HG02885 (cell line): ENCODE measurements around the gene CSK.
A peak's percentile ranks its signal among the peaks of the same experiment; 100 is the strongest.
"Not testable (repeated sequence)": the region's sequence is repeated elsewhere in the genome, so short reads cannot be mapped to it uniquely, and the experiment has no call there.

Experiments
- ATAC-seq: cut with Tn5 transposase; IDR thresholded peaks from one replicate; pipeline ENCODE4 v1.9.1; 2021; ENCODE audit warnings: mild to moderate bottlenecking; ENCODE audit not compliant: unreplicated experiment, poor library complexity

CSK gene

GRCh38 chr15:74786081-74786480 is 4.2 kb downstream of the CSK start:
- not testable (repeated sequence) for ATAC-seq

DNA sequence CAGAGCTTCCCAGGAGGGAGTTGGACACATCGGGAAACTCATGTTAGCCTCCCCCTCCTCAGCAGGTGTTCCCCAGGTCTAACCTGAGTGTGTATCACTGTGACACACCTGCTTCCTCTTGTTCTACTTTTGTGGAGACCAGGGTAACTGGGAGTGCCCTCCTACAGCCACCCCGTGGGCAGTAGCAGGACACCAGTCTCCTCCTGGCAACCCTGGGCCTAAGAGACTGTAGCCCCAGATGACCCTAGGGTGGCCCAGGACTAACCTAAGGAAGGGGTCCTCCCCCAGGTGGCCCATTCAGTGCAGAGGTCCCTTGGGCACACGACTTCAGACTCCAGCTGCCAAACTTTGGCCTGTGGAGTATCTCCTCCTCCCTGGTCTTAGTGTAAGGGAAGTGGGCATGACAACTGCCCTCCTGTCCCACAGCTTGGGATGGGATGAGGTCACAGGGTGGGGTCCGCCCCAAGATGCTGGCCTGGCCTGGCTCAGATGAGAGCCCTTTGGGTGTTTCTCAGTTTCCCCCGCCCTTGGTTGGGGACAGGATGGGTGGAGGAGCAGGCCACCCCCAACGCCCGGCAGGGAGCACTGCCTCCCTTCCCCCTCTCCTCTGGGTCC is 4.8 kb downstream of the CSK start:
- no peak for ATAC-seq

DNA sequence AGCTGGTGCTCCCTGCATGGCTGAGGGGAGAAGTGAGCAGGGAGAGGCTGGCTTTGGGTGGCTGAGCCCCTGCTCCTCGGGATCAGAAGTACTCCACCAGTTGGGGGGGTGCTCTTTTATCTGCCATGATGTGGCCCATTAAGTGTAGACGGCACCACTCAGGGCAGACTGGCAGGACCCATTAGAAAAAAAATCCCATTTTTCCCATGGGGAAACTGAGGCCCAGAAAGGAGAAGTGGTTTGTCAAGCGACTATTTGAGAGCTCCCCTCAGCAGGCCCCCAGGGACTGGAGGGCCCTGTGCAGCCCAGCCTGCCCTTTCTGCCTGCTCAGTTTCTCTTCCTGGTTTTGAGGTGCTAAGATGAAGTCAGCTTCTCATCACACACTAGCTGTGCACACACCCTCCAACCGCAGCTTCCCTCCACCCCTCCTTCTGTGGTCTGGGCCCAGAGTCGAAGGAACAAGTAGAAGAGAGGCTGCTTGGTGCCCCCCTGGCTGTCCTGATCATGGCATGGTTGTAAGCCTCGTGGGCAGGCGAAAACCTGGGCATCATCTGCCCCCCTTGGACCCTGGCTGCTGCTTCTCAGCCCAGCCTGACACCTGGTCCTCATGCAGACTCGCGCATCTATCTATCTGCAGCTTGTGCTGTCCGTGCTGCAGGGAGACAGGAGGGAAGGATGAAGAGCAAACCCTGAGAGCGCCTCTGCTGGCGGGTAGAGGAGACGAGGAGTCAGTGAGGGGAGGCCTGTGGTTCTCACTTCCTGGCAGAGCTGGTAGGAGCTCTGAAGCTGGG is 5.6 kb downstream of the CSK start:
- ATAC-seq: peak; percentile 58

- ATAC-seq: no peak
Observed at GRCh38 chr15:74788042-74788682, 6.3 kb downstream of the CSK start.

DNA sequence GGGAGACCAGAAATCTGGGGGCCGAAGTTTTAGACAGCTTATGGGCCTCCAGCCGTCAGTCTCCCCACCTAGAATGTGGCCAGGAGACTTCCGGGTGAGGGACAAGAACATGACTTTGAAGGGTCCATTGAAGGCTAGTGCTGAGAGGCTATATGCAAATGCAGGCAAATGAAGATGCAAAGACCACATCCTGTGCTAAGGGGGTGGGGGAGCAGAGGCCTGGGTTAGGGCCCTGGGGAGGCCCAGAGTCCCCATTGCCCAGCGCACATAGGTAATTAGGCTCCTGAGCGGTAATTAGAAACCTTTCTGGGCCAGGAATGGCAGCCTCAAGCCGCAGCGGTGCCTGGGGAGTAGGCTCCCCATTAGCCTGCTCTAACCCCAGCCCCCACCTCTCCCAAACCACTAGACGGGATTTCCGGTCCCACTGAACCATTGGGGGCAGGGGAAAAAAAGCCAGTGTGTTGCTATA is 6.8 kb downstream of the CSK start:
- peak; percentile 34 for ATAC-seq

DNA sequence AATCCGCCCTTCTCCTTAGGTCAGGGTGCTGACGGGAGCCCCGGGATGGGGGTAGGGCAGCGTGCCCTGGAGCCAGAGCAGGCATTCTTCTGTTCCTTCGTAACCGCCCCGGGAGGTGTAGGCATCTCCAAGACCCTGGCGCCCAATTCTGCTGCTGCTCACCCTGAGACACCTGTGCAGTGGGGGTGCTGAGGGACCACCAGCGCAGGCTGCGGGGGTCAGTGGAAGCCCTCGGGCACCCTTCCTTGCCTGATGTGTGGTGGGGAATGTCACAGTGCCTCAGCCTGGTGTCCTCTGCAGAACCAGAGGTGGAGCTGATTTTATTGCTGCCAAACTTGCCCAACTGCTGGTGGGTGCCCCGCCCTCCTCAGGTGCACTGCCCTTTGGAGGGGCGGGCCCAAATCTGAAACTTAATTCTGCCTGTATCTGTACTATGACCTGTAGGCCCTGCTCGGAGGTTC is 7.3 kb downstream of the CSK start:
- no peak for ATAC-seq

DNA sequence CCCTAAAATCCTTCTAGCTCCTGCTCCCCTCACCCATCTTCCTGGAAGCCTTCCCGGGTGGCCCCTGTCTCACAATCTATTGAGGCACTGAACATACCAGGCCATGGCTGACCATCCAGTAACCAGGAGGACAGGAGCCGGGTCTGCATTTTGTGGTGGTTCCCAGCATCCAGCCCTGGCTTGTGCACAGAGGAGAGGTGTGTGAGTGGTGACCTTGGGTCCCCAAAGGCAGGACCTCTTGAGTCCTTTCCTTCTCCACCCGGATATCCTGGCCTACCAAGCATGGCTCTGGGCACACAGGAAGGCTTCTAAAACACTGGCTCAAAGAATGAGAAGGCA is 7.8 kb downstream of the CSK start:
- no peak for ATAC-seq

- ATAC-seq: peak; percentile 14
Observed at GRCh38 chr15:74790080-74790916, 8.4 kb downstream of the CSK start.

DNA sequence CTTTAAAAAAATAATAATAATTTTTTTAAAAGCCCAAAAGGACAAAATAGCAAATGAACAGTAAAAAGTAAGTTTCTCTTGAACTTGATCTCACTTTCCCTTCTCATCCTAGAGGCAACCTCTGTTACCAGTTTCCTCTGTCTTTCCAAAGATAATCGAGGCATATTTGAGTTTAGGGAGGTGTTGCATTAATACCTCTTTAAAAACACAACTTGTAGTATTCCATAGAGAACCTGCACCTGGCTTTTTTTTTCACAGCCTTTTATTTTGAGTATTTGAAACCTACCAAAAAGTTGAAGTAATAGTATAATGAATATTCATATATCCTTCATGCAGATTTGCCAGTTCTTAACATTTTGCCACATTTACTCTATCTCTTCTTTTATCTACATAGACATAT is 9.1 kb downstream of the CSK start:
- ATAC-seq: no peak

GRCh38 chr15:74791667-74792066 is 9.8 kb downstream of the CSK start:
- ATAC-seq: no peak

- no peak for ATAC-seq
Observed at GRCh38 chr15:74792227-74793016, 10.5 kb downstream of the CSK start.

DNA sequence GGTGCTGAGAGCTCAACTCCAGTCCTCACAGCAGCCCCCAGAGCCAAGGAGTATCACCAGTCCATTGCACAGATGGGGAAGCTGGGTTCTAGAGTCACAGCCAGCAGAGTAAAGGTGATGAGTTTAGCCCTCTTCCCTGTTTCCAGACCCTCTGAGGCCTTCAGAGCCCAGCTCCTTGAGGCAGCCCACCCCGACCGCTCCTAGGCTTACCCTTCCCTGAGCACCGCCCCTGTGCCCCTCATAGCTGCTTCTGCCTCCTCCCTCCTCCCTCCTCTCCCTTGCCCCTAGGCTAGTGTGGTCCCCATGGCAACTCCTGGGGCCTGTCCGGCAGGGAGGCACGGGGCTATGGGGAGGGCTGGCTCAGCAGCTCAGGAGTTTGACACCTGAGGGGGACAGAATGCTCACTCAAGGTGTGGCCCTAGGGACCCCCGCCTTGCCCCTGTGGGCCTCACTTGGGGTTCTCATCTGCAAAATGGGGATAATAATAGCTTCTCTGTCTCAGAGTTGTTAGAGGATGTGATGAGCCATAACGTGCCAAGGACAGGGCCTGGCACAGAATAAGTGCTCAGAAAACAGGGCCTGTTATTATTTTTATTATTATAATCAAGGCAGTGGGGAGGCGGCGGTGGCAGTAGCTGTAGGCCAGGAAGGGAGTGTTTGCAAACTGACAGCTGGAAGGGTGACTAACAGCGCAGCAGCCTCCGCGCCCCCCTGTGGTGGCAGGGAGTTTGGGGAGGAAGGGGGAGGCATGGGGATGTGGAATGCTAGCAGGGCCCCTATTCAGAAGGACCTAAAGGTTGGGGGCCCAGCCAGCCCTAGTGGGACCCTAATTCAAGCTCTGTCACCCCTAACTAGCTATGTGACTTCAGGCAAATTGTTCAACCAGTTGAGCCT is 11.5 kb downstream of the CSK start:
- ATAC-seq: no peak

DNA sequence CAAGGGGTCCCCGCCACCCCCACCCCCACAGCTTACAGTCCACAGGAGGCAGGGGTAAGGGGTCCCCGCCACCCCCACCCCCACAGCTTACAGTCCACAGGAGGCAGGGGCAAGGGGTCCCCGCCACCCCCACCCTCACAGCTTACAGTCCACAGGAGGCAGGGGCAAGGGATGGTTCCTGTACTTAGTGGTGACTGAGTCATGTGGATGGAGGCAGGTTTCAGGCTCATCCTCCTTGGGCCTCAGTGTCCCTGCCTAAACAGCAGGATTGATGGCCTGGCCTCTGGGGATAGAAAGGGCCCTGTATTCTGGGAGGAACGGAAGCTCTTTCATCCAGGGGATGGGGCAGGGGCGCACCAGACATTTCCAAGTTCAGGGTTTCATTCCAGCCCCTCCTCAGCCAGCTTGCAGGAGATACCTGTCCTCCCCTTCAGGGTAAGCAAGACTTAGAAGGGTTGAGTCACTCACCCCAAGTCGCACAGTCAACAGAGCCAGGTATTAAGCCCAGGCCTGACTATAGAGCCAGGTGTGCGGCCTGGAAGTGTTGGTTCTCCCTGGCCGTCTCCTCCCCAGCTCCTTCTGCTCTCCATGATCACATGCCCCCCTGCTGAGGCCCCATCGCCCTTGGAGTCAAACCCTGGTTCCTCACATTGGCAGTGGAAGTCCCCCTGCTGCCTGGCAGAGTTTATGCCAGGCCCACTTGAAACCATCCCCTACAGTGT is 12.5 kb downstream of the CSK start:
- ATAC-seq: no peak

- ATAC-seq: no peak
Observed at GRCh38 chr15:74794970-74795349, 13.1 kb downstream of the CSK start.

GRCh38 chr15:74795966-74796625 is 14.2 kb downstream of the CSK start:
- ATAC-seq: no peak

DNA sequence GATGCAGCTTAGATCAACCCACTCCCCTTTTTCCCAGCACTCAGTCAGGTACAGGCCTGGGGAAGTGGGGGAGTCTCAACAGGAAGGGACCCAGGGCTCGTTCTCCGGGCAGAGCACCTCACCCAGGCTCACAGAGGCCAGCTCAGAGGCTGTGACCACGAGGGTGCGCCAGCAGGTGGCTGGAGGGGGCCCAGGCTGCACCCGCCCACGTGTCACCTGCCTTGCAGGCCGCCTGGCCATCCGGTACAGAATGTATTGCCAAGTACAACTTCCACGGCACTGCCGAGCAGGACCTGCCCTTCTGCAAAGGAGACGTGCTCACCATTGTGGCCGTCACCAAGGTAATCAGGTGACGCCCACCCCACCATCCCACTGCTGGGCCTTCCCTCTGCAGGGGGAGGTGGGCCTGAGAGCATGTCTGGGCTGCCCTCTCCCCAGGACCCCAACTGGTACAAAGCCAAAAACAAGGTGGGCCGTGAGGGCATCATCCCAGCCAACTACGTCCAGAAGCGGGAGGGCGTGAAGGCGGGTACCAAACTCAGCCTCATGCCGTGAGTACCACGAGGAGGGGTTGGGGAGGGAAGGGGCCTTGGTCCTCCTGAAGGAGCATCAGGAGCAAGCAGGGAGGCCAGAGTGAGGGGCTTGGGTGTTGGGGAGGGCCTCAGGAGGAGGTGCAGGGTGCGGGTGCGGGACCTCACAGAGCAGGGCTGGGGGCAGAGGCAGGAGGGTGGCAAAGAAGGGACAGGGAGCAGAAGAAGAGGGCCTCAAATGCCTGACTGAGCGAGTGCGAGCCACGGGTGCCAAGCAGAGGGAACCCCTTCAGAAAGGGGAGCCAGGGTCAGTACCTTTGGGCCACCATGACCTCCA is 16.7 kb downstream of the CSK start:
- no peak for ATAC-seq
